Spinal cord (tissue), 10 donors: ENCODE results near the gene RAP1GAP2. TPM values are rescaled to one million over a fixed set of nuclear protein-coding genes. Genes with fewer than 3 reads are reported as not detected.
"Not testable (repeated sequence)": the region's sequence is repeated elsewhere in the genome, so short reads cannot be mapped to it uniquely, and the experiment has no call there.

ENCODE experiments used
- DNase-seq, 6 donors: peaks; one replicate each; pipeline versions ENCODE4 v3.0.0 to v3.0.0-alpha.2; 2013 to 2015; ENCODE audit warnings: low spot score in 6 of 6, low read depth in 4 of 6
- H3K27ac ChIP-seq: one replicate; pipeline ENCODE4 v1.5.1; 2013; ENCODE audit warnings: low read depth, low read length, control low read depth
- H3K27me3 ChIP-seq: one replicate; pipeline ENCODE4 v1.6.1; 2013; ENCODE audit warnings: low read length; ENCODE audit not compliant: control insufficient read depth, insufficient read depth
- H3K36me3 ChIP-seq: one replicate; pipeline ENCODE4 v1.6.1; 2013; ENCODE audit warnings: low read length; ENCODE audit not compliant: control insufficient read depth, insufficient read depth
- H3K4me1 ChIP-seq: one replicate; pipeline ENCODE4 v1.6.1; 2013; ENCODE audit warnings: low read length; ENCODE audit not compliant: control insufficient read depth, insufficient read depth
- H3K4me3 ChIP-seq: one replicate; pipeline ENCODE4 v1.5.1; 2013; ENCODE audit warnings: low read depth, low read length, control low read depth
- H3K9me3 ChIP-seq: one replicate; pipeline ENCODE4 v1.6.1; 2013; ENCODE audit warnings: low read length; ENCODE audit not compliant: control insufficient read depth, insufficient read depth
- WGBS: methylation state at CpG from one replicate; pipeline ENCODE4 v1.1.5; 2013; ENCODE audit warnings: missing lambda C conversion rate; ENCODE audit not compliant: insufficient coverage; 5-methylcytosine and 5-hydroxymethylcytosine counted together
- polyA plus RNA-seq, 2 donors: library from polyadenylated mRNA; unstranded; fragments of 120-200 nt; gene quantifications; one replicate each; pipeline ENCODE4 v1.2.1, GENCODE V29; 2013; ENCODE audit not compliant: insufficient read length in 2 of 2
- total RNA-seq, 2 donors: library from RNA; depleted of rRNA in 1 of 2; stranded (reverse); fragments of 120-200 nt in 1 of 2; fragments of >200 nt in 1 of 2; gene quantifications; one replicate each; pipeline versions ENCODE4 v1.2.3 to v1.2.4, GENCODE V29; 2013 to 2014
- donor health status: healthy.

The RAP1GAP2 gene
- total and polyA plus RNA-seq, 4 donors = 7.4 to 22.0 (median 16.1) TPM

- Histone ChIP-seq H3K27me3 (no peaks in the 10 kb centered on the region), H3K27ac (no peak overlapping the region), H3K36me3 (peaks cover 7% of the 10 kb centered on the region), H3K9me3 (no peaks in the 10 kb centered on the region), H3K4me1 (peaks cover 11% of the 10 kb centered on the region), H3K4me3 (no peak overlapping the region)
- 85% methylated on average over 4 of the region's 4 CpGs for WGBS
- DNase-seq = no peak
These were observed 12.8 kb upstream of the RAP1GAP2 start for GRCh38 chr17:2783310-2784030.

DNA sequence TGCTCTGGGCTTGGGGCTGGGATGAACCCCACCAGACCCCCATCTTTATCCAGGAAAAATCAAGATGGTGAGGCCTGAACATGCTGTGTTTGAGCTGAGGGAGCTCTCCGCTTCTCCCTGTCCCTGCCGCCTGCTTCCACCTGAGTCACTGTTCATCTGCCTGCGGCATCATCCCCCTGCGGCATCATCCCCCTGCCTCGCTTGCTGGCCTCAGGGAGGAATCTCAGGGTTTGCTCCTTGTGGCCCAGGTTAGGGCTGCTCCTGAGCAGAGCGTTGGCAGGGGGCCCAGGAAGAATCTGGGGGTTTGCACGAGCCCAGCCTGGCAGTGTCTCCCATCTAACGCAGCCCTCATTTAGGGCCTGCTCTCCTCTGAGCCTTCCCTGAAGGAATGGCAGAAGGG is 11.4 kb upstream of the RAP1GAP2 start:
- DNase-seq = no peak
- H3K27ac ChIP-seq = no peak overlapping the region
- WGBS = 89% methylated on average over 8 of the region's 8 CpGs
- H3K4me3 ChIP-seq = no peak overlapping the region
- peaks cover 7% of the 10 kb centered on the region for H3K36me3 ChIP-seq
- no peaks in the 10 kb centered on the region for H3K27me3 ChIP-seq
- no peaks in the 10 kb centered on the region for H3K9me3 ChIP-seq
- H3K4me1 ChIP-seq = peaks cover 9% of the 10 kb centered on the region

GRCh38 chr17:2785376-2785775 is 10.9 kb upstream of the RAP1GAP2 start:
- H3K27ac ChIP-seq, H3K27me3 ChIP-seq, H3K4me3 ChIP-seq, H3K9me3 ChIP-seq, H3K36me3 ChIP-seq, DNase-seq, H3K4me1 ChIP-seq: not testable (repeated sequence)
- 92% methylated on average over 7 of the region's 12 CpGs for WGBS

DNA sequence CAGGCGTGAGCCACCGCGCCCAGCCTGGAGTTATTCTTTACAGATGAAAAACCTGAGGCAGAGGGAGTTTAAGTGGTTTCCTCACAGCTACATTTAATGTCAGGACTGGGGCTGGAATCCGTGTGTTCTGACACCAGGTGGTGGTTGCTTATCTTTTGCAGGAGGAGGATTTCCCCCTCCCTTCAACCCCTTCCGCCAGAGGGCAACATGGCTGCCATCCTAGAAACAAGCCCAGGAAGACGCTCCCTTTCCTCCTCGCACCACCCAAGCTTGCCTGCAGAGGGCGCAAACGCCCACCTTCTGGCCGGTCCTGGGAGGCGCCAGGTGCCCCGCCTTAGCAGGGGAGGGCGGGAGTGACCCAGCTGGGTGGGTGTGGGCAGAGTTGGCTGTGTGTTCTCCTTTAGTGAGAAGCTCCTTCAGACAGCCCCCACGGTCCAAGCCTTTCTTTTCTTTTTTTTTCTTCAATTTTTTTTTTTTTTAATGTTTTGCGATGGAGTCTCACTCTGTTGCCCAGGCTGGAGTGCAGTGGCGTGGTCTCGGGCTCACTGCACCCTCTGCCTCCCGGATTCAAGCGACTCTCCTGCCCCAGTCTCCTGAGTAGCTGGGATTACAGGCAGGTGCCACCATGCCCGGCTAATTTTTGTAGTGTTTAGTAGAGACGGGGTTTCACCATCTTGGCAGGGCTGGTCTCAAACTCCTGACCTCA is 9.9 kb upstream of the RAP1GAP2 start:
- Histone ChIP-seq H3K27me3 (no peaks in the 10 kb centered on the region), H3K27ac (no peak overlapping the region), H3K4me1 (peaks cover 6% of the 10 kb centered on the region), H3K4me3 (no peak overlapping the region), H3K9me3 (no peaks in the 10 kb centered on the region), H3K36me3 (peaks cover 7% of the 10 kb centered on the region)
- 78% methylated on average over 5 of the region's 21 CpGs for WGBS
- peak in 3 of 6 donors; percentile 22 to 84 (median 80) for DNase-seq

DNA sequence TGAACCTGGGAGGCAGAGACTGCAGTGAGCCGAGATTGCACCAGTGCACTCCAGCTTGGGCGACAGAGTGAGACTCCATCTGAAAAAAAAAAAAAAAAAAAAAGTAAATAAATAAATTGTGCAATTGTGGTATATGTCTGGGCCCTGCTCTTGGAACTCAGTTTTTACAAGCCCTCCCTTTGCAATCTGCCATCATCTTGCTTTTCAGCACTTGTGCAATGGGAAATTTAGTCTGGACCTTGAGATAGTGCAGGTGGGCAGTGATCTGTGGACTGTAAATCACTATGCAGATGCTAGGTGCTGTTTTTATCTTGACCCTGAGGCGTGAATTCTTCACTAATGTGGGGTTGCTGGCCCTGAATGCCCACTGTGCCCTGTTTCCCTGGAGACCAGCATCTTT is 6.5 kb upstream of the RAP1GAP2 start:
- WGBS = no CpG with 5 or more reads among the region's 3 CpGs
- H3K27ac ChIP-seq = no peak overlapping the region
- DNase-seq = no peak
- H3K27me3 ChIP-seq = no peaks in the 10 kb centered on the region
- H3K4me1 ChIP-seq = peaks cover 6% of the 10 kb centered on the region
- H3K9me3 ChIP-seq = no peaks in the 10 kb centered on the region
- H3K4me3 ChIP-seq = no peak overlapping the region
- peaks cover 15% of the 10 kb centered on the region for H3K36me3 ChIP-seq

DNA sequence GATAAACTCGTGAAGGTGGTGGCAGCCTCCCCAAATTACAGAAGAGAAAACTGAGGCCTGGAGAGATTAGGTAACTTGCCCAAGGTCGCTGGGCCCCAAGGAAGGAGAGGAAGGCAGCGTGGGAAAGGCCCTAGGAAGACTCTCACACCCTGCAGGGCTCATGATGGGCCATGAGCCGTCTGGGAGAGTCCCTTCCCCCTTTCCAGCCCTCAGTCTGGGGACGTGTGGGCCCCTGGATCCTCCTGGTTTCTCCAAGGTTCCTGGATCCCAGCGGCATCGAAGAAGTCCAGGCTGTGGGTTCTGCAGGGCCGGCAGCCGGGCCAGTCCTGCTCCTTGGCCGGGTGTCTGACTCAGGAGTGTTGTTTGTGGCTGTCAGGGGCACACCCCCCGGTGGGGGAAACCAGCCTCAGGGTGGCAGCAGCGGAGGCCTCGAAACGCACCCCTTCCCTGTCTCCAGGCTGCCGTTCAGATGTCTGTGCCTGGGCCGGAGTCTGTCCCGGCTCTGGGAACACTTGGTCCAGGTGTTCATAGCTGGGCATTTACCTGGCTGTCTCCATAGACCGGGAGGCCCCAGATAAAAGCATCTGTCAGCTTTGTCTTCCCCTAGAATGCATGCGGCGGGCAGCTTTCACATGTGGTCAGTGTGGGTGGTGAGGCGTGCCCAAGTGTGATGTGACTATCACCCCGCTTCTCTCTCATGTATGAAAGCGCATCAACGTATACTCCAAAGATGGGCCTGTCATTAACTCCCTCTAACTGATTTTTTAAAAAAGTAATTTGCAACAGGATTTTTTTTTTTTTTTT is 3.7 kb upstream of the RAP1GAP2 start:
- no peaks in the 10 kb centered on the region for H3K27me3 ChIP-seq
- no peak overlapping the region for H3K27ac ChIP-seq
- H3K4me3 ChIP-seq = no peak overlapping the region
- WGBS = 56% methylated on average over 16 of the region's 24 CpGs
- peaks cover 24% of the 10 kb centered on the region for H3K36me3 ChIP-seq
- H3K9me3 ChIP-seq = no peaks in the 10 kb centered on the region
- no peak for DNase-seq
- peaks cover 4% of the 10 kb centered on the region for H3K4me1 ChIP-seq

DNA sequence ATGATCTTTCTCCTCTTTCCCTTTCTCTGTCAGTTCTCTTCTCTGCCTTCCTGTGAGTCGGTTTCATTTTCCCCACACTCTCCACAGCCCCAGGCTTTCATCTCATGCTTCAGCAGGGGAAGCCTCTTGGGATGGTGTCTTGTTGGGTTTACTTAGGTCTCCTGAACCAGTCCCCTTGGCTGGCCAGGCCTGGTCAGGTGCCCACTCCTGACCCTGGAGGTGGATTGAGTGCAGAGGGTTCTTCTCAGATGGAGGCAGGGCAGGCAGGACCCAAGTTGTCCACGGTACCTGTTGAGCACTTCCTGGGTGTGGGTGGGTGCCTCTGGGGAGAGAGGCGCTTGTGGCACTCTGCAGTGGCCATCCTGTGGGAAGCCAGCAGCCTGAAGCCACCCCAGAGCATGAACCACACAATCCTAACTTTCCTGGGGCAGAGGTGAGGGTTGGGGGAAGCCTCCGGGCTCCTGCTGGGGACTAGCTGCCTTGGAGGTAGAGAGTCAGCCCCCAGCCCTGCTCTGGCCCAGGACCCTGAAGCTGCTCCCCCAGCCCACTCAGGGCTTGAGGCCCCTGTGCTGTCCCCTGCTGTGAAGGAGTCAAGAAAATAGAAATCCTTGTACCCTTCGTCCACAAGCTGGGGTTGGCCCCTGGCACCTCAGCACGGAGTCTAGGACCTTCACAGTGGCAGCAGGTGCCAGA is 2.0 kb upstream of the RAP1GAP2 start:
- Histone ChIP-seq H3K27me3 (no peaks in the 10 kb centered on the region), H3K9me3 (no peaks in the 10 kb centered on the region), H3K27ac (no peak overlapping the region), H3K4me3 (no peak overlapping the region), H3K36me3 (peaks cover 26% of the 10 kb centered on the region), H3K4me1 (peaks cover 8% of the 10 kb centered on the region)
- no peak for DNase-seq
- WGBS = 80% methylated on average over 4 of the region's 6 CpGs

DNA sequence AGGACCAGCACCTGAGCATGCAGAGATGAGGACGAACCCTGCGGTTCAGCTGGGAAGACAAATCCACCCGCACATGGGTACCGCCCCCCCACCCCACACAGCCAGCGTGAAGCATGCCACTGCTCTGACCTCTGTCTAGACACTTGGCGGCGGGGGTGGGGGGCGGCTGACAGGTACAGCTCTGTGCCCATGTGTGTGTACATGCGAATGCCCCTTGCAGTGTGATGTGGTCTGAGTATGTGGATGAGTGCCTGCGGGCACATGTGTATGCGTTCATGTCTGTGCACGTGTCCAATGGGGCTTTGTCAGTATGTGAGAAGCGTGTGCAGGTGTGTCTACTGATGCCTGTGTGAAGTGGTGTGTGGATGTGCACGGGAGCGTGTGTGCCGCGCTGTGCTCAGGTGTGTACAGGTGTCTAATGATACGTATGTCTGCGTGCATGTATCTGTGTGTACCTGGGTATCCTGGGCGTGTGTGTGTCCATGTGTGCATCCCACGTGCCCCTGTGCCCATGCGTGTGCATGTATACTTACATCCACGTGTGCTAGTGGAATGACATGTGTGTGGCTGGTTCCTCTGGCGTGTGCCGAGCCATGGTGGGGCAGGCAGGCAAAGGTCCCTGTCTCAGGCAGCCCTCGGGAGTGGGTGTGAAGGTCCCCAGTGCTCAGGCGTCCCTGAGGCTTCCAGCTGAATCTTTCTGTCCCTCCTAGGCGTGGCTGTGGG is 636 bp upstream of the RAP1GAP2 start:
- DNase-seq = no peak
- WGBS = 88% methylated on average over 25 of the region's 28 CpGs
- Histone ChIP-seq H3K4me1 (peaks cover 8% of the 10 kb centered on the region), H3K27me3 (no peaks in the 10 kb centered on the region), H3K36me3 (peaks cover 28% of the 10 kb centered on the region), H3K9me3 (no peaks in the 10 kb centered on the region), H3K27ac (no peak overlapping the region), H3K4me3 (no peak overlapping the region)

- Histone ChIP-seq H3K4me1 (peaks cover 8% of the 10 kb centered on the region), H3K9me3 (no peaks in the 10 kb centered on the region), H3K27ac (no peak overlapping the region), H3K27me3 (no peaks in the 10 kb centered on the region), H3K4me3 (no peak overlapping the region), H3K36me3 (peaks cover 26% of the 10 kb centered on the region)
- 74% methylated on average over 9 of the region's 15 CpGs for WGBS
- DNase-seq = no peak
These were observed 988 bp downstream of the RAP1GAP2 start for GRCh38 chr17:2797226-2797625.
